HepG2 (cell line): ENCODE measurements around the gene MRPL27. TPM values are rescaled to one million over a fixed set of nuclear protein-coding genes. Genes with fewer than 3 reads are reported as not detected.

Source experiments
- HHEX ChIP-seq: IDR thresholded peaks from 2 replicates; pipeline ENCODE4 v1.6.1; 2016; ENCODE audit warnings: control low read depth
- HIVEP1 ChIP-seq: sonication (generic); formaldehyde crosslinking; IDR thresholded peaks from 2 replicates; pipeline ENCODE4 v1.4.0; 2020; ENCODE audit warnings: mild to moderate bottlenecking, missing genetic modification reagents
- HOXA9 ChIP-seq: sonication (generic); formaldehyde crosslinking; IDR thresholded peaks from 2 replicates; pipeline ENCODE4 v1.8.1; 2022; ENCODE audit warnings: missing genetic modification reagents, mild to moderate bottlenecking, moderate library complexity, borderline replicate concordance
- IRF2 ChIP-seq: IDR thresholded peaks from 2 replicates; pipeline ENCODE4 v1.6.1; 2018; ENCODE audit warnings: missing genetic modification reagents, missing compliant biosample characterization
- KDM4B ChIP-seq: sonication (generic); formaldehyde crosslinking; IDR thresholded peaks from 2 replicates; pipeline ENCODE4 v1.4.0; 2020; ENCODE audit warnings: missing genetic modification reagents
- PLRG1 ChIP-seq: fragments of 450-650 bp; conservative IDR thresholded peaks from 2 replicates; pipeline ENCODE4 v1.6.1; 2016
- RBM22 ChIP-seq: fragments of 200-400 bp; formaldehyde crosslinking; optimal IDR thresholded peaks from 2 replicates; pipeline ENCODE3; 2017; ENCODE audit warnings: mild to moderate bottlenecking, low read length, moderate library complexity
- RORA ChIP-seq: sonication (generic); formaldehyde crosslinking; IDR thresholded peaks from 2 replicates; pipeline ENCODE4 v1.5.0; 2020; ENCODE audit warnings: mild to moderate bottlenecking, missing genetic modification reagents, moderate library complexity
- SMARCE1 ChIP-seq: fragments of 450-650 bp; IDR thresholded peaks from 2 replicates; pipeline ENCODE4 v1.6.1; 2017; ENCODE audit warnings: borderline replicate concordance
- SNAI1 ChIP-seq: sonication (generic); formaldehyde crosslinking; IDR thresholded peaks from 2 replicates; pipeline ENCODE4 v1.5.0; 2020; ENCODE audit warnings: mild to moderate bottlenecking, missing genetic modification reagents, borderline replicate concordance
- TBX3 ChIP-seq: fragments of 450-650 bp; IDR thresholded peaks from 2 replicates; pipeline ENCODE4 v1.6.1; 2017; ENCODE audit warnings: antibody characterized with exemption, mild to moderate bottlenecking, inconsistent platforms, borderline replicate concordance
- U2AF1 ChIP-seq: fragments of 200-400 bp; formaldehyde crosslinking; optimal IDR thresholded peaks from 2 replicates; pipeline ENCODE3; 2017; ENCODE audit warnings: mild to moderate bottlenecking, low read depth, low read length
- ZFAT ChIP-seq: sonication (generic); formaldehyde crosslinking; conservative IDR thresholded peaks from 2 replicates; pipeline ENCODE4 v1.8.1; 2023; ENCODE audit warnings: missing genetic modification reagents, inconsistent platforms
- ZFP37 ChIP-seq: sonication (generic); formaldehyde crosslinking; IDR thresholded peaks from 2 replicates; pipeline ENCODE4 v1.4.0; 2020; ENCODE audit warnings: missing genetic modification reagents, borderline replicate concordance
- ZNF138 ChIP-seq: sonication (generic); formaldehyde crosslinking; IDR thresholded peaks from 2 replicates; pipeline ENCODE4 v1.5.0; 2020; ENCODE audit warnings: mild to moderate bottlenecking, low read depth, missing genetic modification reagents
- ZNF329 ChIP-seq: sonication (generic); formaldehyde crosslinking; IDR thresholded peaks from 2 replicates; pipeline ENCODE4 v1.9.0; 2021; ENCODE audit warnings: low read depth, mild to moderate bottlenecking, missing genetic modification reagents
- ZNF383 ChIP-seq: sonication (generic); formaldehyde crosslinking; IDR thresholded peaks from 2 replicates; pipeline ENCODE4 v1.4.0; 2020; ENCODE audit warnings: missing genetic modification reagents, mild to moderate bottlenecking, borderline replicate concordance
- ZNF484 ChIP-seq: sonication (generic); formaldehyde crosslinking; IDR thresholded peaks from 2 replicates; pipeline ENCODE4 v1.5.1; 2020; ENCODE audit warnings: mild to moderate bottlenecking, low read depth, missing genetic modification reagents, borderline replicate concordance
- ZNF652 ChIP-seq: IDR thresholded peaks from 2 replicates; pipeline ENCODE4 v1.6.1; 2016; ENCODE audit warnings: low read depth, borderline replicate concordance
- ZNF724P ChIP-seq: sonication (generic); formaldehyde crosslinking; IDR thresholded peaks from 2 replicates; pipeline ENCODE4 v1.8.0; 2022; ENCODE audit warnings: missing genetic modification reagents, borderline replicate concordance
- ZNF768 ChIP-seq: sonication (generic); formaldehyde crosslinking; IDR thresholded peaks from 2 replicates; pipeline ENCODE4 v1.4.0; 2020; ENCODE audit warnings: missing genetic modification reagents
- ZNF775 ChIP-seq: sonication (generic); formaldehyde crosslinking; IDR thresholded peaks from 2 replicates; pipeline ENCODE4 v1.4.0; 2020; ENCODE audit warnings: missing genetic modification reagents, mild to moderate bottlenecking, moderate library complexity, borderline replicate concordance
- ZNF780A ChIP-seq: sonication (generic); formaldehyde crosslinking; IDR thresholded peaks from 2 replicates; pipeline ENCODE4 v1.8.0; 2022; ENCODE audit warnings: mild to moderate bottlenecking, missing genetic modification reagents, moderate library complexity
- polyA plus RNA-seq, 8 experiments: library from polyadenylated mRNA; depleted of rRNA in 3 of 8; stranded (reverse) in 7 of 8; unstranded in 1 of 8; fragments of >200 nt; fragmentation: Illumina TruSeq in 4 of 8; extraction: Trizol in 4 of 8; gene quantifications; 2 replicates each; pipeline versions ENCODE4 v1.2.1 to v1.2.3, GENCODE V29; 2011 to 2016; ENCODE audit warnings: low read depth in 4 of 8, missing spikeins in 1 of 8, mixed read lengths in 1 of 8; ENCODE audit not compliant: insufficient read depth in 1 of 8
- total RNA-seq, 5 experiments: library from RNA; depleted of rRNA; stranded (reverse); fragments of >200 nt; fragmentation: Illumina TruSeq; extraction: Trizol; gene quantifications; 2 replicates each; pipeline ENCODE4 v1.2.3, GENCODE V29; 2016; ENCODE audit warnings: low read depth in 1 of 5
- TF ChIP-seq, protein P1 (sequence below): sonication (generic); formaldehyde crosslinking; IDR thresholded peaks from 2 replicates; pipeline ENCODE4 v1.5.1; 2020; ENCODE audit warnings: missing genetic modification reagents, mild to moderate bottlenecking, borderline replicate concordance
- TF ChIP-seq, protein P2 (sequence below): sonication (generic); formaldehyde crosslinking; conservative IDR thresholded peaks from 2 replicates; pipeline ENCODE4 v1.4.0; 2020; ENCODE audit warnings: missing genetic modification reagents
- TF ChIP-seq, protein P3 (sequence below): sonication (generic); formaldehyde crosslinking; IDR thresholded peaks from 2 replicates; pipeline ENCODE4 v1.4.0; 2020; ENCODE audit warnings: missing genetic modification reagents

MRPL27 gene
- total and polyA plus RNA-seq, 2 of the 13 experiments (the other 11 are each of a cell fraction or from before 2014, with no cell fraction given): 137 to 217 TPM

DNA sequence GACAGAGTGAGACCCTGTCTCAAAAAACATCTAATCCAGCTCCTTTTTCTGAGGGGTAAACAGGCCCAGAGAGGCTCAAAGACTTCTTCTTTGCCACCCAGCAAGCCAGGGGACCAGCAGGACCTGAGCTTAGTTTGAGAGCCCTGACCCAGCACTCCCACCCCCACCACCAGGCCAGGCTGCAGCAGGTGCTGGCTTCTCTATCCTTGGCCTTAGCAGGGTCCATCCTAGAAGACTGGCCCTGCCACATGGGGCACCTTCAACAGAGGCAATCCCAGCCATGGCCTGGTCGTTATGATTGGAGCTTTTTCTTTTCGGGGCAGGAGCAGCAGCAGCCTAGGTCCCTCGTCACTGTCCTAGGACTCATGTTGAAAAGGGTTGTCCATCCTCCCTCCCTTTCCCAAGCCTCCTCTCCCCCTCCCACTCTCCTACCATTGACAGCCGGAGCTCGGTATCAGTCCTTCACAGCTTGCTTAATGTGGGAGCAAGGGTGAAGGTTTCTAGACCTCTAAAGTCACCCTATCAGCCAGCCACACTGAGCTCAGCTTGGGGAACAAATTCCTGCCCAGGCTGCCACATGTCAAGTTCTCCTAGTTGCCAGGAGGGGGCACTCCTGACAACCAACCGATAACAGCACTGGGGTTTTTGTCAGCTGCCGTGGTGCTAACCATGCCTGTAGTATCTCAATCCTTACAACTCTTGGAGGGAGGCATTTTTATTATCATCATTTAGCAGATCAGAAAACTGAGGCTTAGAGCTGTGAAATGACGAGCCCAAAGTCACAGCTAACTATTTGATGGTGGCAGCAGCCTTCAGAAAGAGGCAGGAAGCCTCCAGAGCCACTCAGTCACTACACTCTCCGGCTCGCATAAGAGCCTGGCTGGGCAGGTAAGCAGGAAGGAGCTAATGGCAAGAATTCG, 11.2 kb downstream of the MRPL27 start (continued):
- no peak for TF ChIP-seq HOXA9 (CRISPR knock-in tag)
- TF ChIP-seq, protein P1, sequence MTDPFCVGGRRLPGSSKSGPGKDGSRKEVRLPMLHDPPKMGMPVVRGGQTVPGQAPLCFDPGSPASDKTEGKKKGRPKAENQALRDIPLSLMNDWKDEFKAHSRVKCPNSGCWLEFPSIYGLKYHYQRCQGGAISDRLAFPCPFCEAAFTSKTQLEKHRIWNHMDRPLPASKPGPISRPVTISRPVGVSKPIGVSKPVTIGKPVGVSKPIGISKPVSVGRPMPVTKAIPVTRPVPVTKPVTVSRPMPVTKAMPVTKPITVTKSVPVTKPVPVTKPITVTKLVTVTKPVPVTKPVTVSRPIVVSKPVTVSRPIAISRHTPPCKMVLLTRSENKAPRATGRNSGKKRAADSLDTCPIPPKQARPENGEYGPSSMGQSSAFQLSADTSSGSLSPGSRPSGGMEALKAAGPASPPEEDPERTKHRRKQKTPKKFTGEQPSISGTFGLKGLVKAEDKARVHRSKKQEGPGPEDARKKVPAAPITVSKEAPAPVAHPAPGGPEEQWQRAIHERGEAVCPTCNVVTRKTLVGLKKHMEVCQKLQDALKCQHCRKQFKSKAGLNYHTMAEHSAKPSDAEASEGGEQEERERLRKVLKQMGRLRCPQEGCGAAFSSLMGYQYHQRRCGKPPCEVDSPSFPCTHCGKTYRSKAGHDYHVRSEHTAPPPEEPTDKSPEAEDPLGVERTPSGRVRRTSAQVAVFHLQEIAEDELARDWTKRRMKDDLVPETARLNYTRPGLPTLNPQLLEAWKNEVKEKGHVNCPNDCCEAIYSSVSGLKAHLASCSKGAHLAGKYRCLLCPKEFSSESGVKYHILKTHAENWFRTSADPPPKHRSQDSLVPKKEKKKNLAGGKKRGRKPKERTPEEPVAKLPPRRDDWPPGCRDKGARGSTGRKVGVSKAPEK (CRISPR knock-in tag): no peak
- no peak for TF ChIP-seq HHEX (CRISPR knock-in tag)
- TF ChIP-seq, protein P2, sequence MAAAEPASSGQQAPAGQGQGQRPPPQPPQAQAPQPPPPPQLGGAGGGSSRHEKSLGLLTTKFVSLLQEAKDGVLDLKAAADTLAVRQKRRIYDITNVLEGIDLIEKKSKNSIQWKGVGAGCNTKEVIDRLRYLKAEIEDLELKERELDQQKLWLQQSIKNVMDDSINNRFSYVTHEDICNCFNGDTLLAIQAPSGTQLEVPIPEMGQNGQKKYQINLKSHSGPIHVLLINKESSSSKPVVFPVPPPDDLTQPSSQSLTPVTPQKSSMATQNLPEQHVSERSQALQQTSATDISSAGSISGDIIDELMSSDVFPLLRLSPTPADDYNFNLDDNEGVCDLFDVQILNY: no peak
- no peak for TF ChIP-seq ZNF652 (CRISPR knock-in tag)
- no peak for TF ChIP-seq IRF2
- no peak for TF ChIP-seq KDM4B (CRISPR knock-in tag)
- TF ChIP-seq ZNF780A (CRISPR knock-in tag): no peak
- TF ChIP-seq ZNF484 (CRISPR knock-in tag): no peak
- TF ChIP-seq ZNF329 (CRISPR knock-in tag): no peak
- no peak for TF ChIP-seq SNAI1
- no peak for TF ChIP-seq PLRG1
- TF ChIP-seq, protein P3, sequence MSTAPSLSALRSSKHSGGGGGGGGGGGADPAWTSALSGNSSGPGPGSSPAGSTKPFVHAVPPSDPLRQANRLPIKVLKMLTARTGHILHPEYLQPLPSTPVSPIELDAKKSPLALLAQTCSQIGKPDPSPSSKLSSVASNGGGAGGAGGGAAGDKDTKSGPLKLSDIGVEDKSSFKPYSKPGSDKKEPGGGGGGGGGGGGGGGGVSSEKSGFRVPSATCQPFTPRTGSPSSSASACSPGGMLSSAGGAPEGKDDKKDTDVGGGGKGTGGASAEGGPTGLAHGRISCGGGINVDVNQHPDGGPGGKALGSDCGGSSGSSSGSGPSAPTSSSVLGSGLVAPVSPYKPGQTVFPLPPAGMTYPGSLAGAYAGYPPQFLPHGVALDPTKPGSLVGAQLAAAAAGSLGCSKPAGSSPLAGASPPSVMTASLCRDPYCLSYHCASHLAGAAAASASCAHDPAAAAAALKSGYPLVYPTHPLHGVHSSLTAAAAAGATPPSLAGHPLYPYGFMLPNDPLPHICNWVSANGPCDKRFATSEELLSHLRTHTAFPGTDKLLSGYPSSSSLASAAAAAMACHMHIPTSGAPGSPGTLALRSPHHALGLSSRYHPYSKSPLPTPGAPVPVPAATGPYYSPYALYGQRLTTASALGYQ (CRISPR knock-in tag): no peak
- TF ChIP-seq ZNF138 (CRISPR knock-in tag): no peak
- TF ChIP-seq ZNF383 (CRISPR knock-in tag): no peak
- no peak for TF ChIP-seq ZNF775
- no peak for TF ChIP-seq ZFAT (CRISPR knock-in tag)
- TF ChIP-seq RORA (CRISPR knock-in tag): no peak
- TF ChIP-seq ZNF768 (CRISPR knock-in tag): 0 out of 2 replicates have a peak, but pooled peaks have one; percentile 28
- TF ChIP-seq TBX3: no peak
- no peak for TF ChIP-seq SMARCE1
- no peak for TF ChIP-seq U2AF1
- TF ChIP-seq RBM22: no peak
- TF ChIP-seq HIVEP1: no peak
- no peak for TF ChIP-seq ZFP37 (CRISPR knock-in tag)
- TF ChIP-seq ZNF724P: no peak
